ENCODE measurements around the gene VWA5B2.

- TF ChIP-seq CTCF (conservative IDR thresholded peaks at IDR 0.05 in 1 of 2, IDR thresholded peaks at IDR 0.05 in 1 of 2; ENCODE audit: low read depth in 1 of 2, low read length in 2 of 2), result no peak
- TF ChIP-seq EZH2 (IDR thresholded peaks at IDR 0.05; ENCODE audit: low read length, missing control alignments), result no peak
Measured at GRCh38 chr3:184236033-184236410, 6.6 kb downstream of the VWA5B2 start.
